Astrocyte (in vitro differentiated cells and primary cell): ENCODE data around the gene GYS1. TPM values are rescaled to one million over a fixed set of nuclear protein-coding genes. Genes with fewer than 3 reads are reported as not detected.

Experiments
- DNase-seq: peaks from one replicate; pipeline ENCODE4 v3.0.0-alpha.2; 2010; ENCODE audit warnings: low read depth
- FAIRE-seq: peaks from 2 replicates; lab custom pipeline; 2011; peaks lifted over from hg19 to GRCh38; lab: Jason Lieb, UNC
- H2AFZ ChIP-seq: 2 replicates; pipeline ENCODE4 v1.6.0; 2012; ENCODE audit warnings: low read depth, low read length, inconsistent platforms
- H3K27ac ChIP-seq: 2 replicates; pipeline ENCODE4 v1.5.1; 2011; ENCODE audit warnings: low read depth, low read length, inconsistent platforms
- H3K27me3 ChIP-seq: 2 replicates; pipeline ENCODE4 v1.6.0; 2011; ENCODE audit warnings: low read length, inconsistent platforms; ENCODE audit not compliant: insufficient read depth
- H3K36me3 ChIP-seq: 2 replicates; pipeline ENCODE4 v1.5.1; 2011; ENCODE audit warnings: low read length, inconsistent platforms; ENCODE audit not compliant: insufficient read depth
- H3K4me1 ChIP-seq: 2 replicates; pipeline ENCODE4 v1.5.1; 2011; ENCODE audit warnings: low read length, inconsistent platforms; ENCODE audit not compliant: insufficient read depth
- H3K4me2 ChIP-seq: 2 replicates; pipeline ENCODE4 v1.6.0; 2012; ENCODE audit warnings: low read length, inconsistent platforms
- H3K4me3 ChIP-seq: 2 replicates; pipeline ENCODE4 v1.5.1; 2011; ENCODE audit warnings: low read depth, mild to moderate bottlenecking, low read length, inconsistent platforms; ENCODE audit not compliant: insufficient read depth
- H3K79me2 ChIP-seq: 2 replicates; pipeline ENCODE4 v1.6.0; 2012; ENCODE audit warnings: mild to moderate bottlenecking, low read length, inconsistent platforms; ENCODE audit not compliant: insufficient read depth
- H3K9ac ChIP-seq: 2 replicates; pipeline ENCODE4 v1.6.0; 2012; ENCODE audit warnings: mild to moderate bottlenecking, low read length, inconsistent platforms
- H3K9me3 ChIP-seq: 2 replicates; pipeline ENCODE4 v1.5.1; 2012; ENCODE audit warnings: low read depth, mild to moderate bottlenecking, low read length, inconsistent platforms; ENCODE audit not compliant: insufficient read depth
- H4K20me1 ChIP-seq: 2 replicates; pipeline ENCODE4 v1.6.0; 2012; ENCODE audit warnings: low read length, inconsistent platforms; ENCODE audit not compliant: insufficient read depth
- H3K27ac Mint-ChIP-seq: one replicate; pipeline ENCODE4 v1.8.0; 2021; ENCODE audit warnings: mild to moderate bottlenecking, mixed read lengths; ENCODE audit not compliant: unreplicated experiment
- H3K27me3 Mint-ChIP-seq: one replicate; pipeline ENCODE4 v1.8.0; 2021; ENCODE audit warnings: low read depth, mixed read lengths; ENCODE audit not compliant: unreplicated experiment
- H3K36me3 Mint-ChIP-seq: one replicate; pipeline ENCODE4 v1.8.0; 2021; ENCODE audit warnings: low read depth, mixed read lengths; ENCODE audit not compliant: unreplicated experiment
- H3K4me1 Mint-ChIP-seq: one replicate; pipeline ENCODE4 v1.8.0; 2021; ENCODE audit warnings: low read depth, mixed read lengths; ENCODE audit not compliant: unreplicated experiment
- H3K4me3 Mint-ChIP-seq: one replicate; pipeline ENCODE4 v1.8.0; 2021; ENCODE audit warnings: mild to moderate bottlenecking, moderate library complexity, mixed read lengths; ENCODE audit not compliant: unreplicated experiment
- H3K9me3 Mint-ChIP-seq: one replicate; pipeline ENCODE4 v1.8.0; 2021; ENCODE audit warnings: mild to moderate bottlenecking, mixed read lengths; ENCODE audit not compliant: unreplicated experiment
- CTCF ChIP-seq: IDR thresholded peaks from 2 replicates; pipeline ENCODE4 v1.5.1; 2011; ENCODE audit warnings: low read depth, mild to moderate bottlenecking, inconsistent platforms, low read length, moderate library complexity; ENCODE audit not compliant: insufficient read depth
- EZH2 ChIP-seq: IDR thresholded peaks from 2 replicates; pipeline ENCODE4 v1.6.1; 2012; ENCODE audit warnings: mild to moderate bottlenecking, low read length, inconsistent platforms; ENCODE audit not compliant: insufficient read depth
- total RNA-seq: library from RNA; stranded (reverse); gene quantifications from 2 replicates; pipeline ENCODE4 v1.2.1, GENCODE V29; 2021

The GYS1 gene
- total RNA-seq, 1 donor from 2014 or later, result 86.0 TPM

DNA sequence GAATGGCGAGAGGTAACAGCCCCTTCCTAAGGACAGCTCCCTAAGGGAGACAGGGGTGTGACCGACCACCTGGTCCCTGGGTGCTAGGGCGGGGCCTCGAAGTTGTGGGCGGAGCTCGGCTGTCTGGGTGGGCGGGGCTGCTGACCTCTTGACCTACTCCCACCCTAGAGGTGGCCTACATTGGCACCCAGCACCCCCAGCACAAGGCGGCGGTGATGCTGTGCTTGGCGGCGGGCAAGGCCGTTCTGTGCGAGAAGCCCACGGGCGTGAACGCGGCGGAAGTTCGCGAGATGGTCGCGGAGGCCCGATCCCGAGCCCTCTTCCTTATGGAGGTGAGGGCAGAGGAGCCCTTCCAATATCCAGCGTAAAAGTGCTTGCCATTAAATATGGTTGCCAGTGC, 57.2 kb downstream of the GYS1 start:
- no peaks in the 10 kb centered on the region for H3K9me3 Mint-ChIP-seq
- H3K27ac Mint-ChIP-seq, result no peak overlapping the region
- Histone ChIP-seq H4K20me1 (no peaks in the 10 kb centered on the region), H3K27ac (no peak overlapping the region), H3K4me1 (peaks cover 5% of the 10 kb centered on the region), H3K36me3 (no peaks in the 10 kb centered on the region), H3K4me3 (no peak overlapping the region), H3K9ac (no peak overlapping the region), H2AFZ (no peak overlapping the region), H3K79me2 (no peaks in the 10 kb centered on the region), H3K4me2 (no peak overlapping the region), H3K27me3 (peaks cover 16% of the 10 kb centered on the region), H3K9me3 (no peaks in the 10 kb centered on the region)
- TF ChIP-seq EZH2 (no peak), CTCF (no peak)
- no peak for FAIRE-seq
- H3K36me3 Mint-ChIP-seq, result no peaks in the 10 kb centered on the region
- H3K4me1 Mint-ChIP-seq, result no peaks in the 10 kb centered on the region
- DNase-seq, result no peak
- H3K4me3 Mint-ChIP-seq, result no peak overlapping the region
- peaks cover 24% of the 10 kb centered on the region for H3K27me3 Mint-ChIP-seq

DNA sequence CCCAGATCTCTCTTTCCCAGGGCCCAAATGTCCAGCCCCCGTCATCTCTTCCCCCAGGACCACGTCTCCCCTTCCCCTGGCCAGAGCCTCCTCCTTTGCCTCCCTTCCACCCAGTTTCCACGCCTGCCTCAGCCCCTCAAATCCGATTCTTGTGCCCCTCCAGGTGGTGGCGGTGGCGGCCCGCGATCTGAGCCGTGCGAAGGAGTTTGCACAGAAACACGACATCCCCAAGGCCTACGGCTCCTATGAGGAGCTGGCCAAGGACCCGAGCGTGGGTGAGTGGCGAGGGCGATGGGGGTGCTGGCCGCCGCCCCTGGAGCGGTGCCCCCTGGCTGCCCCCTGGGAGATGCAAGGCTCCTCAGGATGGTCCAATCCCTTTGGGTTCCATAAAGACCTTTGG, 58.3 kb downstream of the GYS1 start:
- H3K27me3 Mint-ChIP-seq, result peaks cover 24% of the 10 kb centered on the region
- Histone ChIP-seq H3K4me3 (no peak overlapping the region), H3K36me3 (no peaks in the 10 kb centered on the region), H3K27ac (no peak overlapping the region), H3K79me2 (no peaks in the 10 kb centered on the region), H3K9me3 (no peaks in the 10 kb centered on the region), H2AFZ (no peak overlapping the region), H3K4me2 (no peak overlapping the region), H4K20me1 (no peaks in the 10 kb centered on the region), H3K27me3 (peaks cover 16% of the 10 kb centered on the region), H3K9ac (no peak overlapping the region), H3K4me1 (peaks cover 5% of the 10 kb centered on the region)
- TF ChIP-seq CTCF (no peak), EZH2 (no peak)
- no peaks in the 10 kb centered on the region for H3K4me1 Mint-ChIP-seq
- H3K4me3 Mint-ChIP-seq, result no peak overlapping the region
- no peaks in the 10 kb centered on the region for H3K36me3 Mint-ChIP-seq
- H3K9me3 Mint-ChIP-seq, result no peaks in the 10 kb centered on the region
- H3K27ac Mint-ChIP-seq, result no peak overlapping the region
- DNase-seq (no peak), FAIRE-seq (no peak)

- H3K27ac Mint-ChIP-seq, result peak within 1 kb of the TSS; percentile 18
- peaks cover 5% of the 10 kb centered on the region for H3K4me1 ChIP-seq
- peaks cover 16% of the 10 kb centered on the region for H3K27me3 ChIP-seq
- peak within 1 kb of the TSS; percentile 88 for H3K4me2 ChIP-seq
- no peaks in the 10 kb centered on the region for H3K4me1 Mint-ChIP-seq
- H3K27me3 Mint-ChIP-seq, result peaks cover 24% of the 10 kb centered on the region
- H3K4me3 Mint-ChIP-seq, result peak within 1 kb of the TSS; percentile 85
- no peaks in the 10 kb centered on the region for H3K36me3 Mint-ChIP-seq
- no peak for FAIRE-seq
- peak; percentile 47 for DNase-seq
- H3K4me3 ChIP-seq, result peak within 1 kb of the TSS; percentile 54
- H3K9me3 ChIP-seq, result no peaks in the 10 kb centered on the region
- H3K9ac ChIP-seq, result peak within 1 kb of the TSS; percentile 38
- H3K27ac ChIP-seq, result no peak within 1 kb of the TSS
- H4K20me1 ChIP-seq, result no peaks in the 10 kb centered on the region
- H2AFZ ChIP-seq, result peak within 1 kb of the TSS; percentile 80
- no peaks in the 10 kb centered on the region for H3K9me3 Mint-ChIP-seq
- H3K36me3 ChIP-seq, result no peaks in the 10 kb centered on the region
- no peaks in the 10 kb centered on the region for H3K79me2 ChIP-seq
- TF ChIP-seq CTCF (no peak), EZH2 (no peak)
These were observed 59.7 kb downstream of the GYS1 start, which contains the start of gene DHDH for GRCh38 chr19:48933382-48933932. DHDH (plus strand) TSS chr19:48933699; CDS start chr19:48933722, 23 bp downstream.
